Activated CD4-positive, CD25-positive, alpha-beta regulatory T cell treated with anti-CD3 and anti-CD28 coated beads, Interleukin-2, amount 50 U/mL, for 72 hours (primary cell): ENCODE measurements around the gene QRICH1.

Experiments used
- DNase-seq: peaks from one replicate; pipeline ENCODE4 v3.0.0; 2021

The QRICH1 gene

DNA sequence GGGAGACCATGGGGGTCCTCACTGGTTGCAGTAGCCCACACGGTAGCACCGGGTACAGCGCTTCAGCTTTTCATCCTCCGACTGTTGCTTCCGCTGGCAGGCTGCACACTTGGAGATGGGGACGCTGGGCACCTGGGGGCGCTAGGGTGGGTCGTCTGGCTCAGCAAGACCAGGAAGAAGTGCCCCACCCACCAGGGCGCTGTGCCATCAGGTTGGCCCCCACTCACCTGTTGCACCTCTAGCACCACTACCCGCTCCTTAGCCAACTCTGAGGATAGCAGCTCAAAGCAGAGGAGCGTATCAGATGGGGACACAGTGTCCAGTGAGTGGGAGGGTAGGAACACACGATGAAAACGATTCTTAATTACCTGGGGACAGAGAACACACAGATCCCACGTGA, 18.4 kb upstream of the QRICH1 start:
- no peak for DNase-seq

DNA sequence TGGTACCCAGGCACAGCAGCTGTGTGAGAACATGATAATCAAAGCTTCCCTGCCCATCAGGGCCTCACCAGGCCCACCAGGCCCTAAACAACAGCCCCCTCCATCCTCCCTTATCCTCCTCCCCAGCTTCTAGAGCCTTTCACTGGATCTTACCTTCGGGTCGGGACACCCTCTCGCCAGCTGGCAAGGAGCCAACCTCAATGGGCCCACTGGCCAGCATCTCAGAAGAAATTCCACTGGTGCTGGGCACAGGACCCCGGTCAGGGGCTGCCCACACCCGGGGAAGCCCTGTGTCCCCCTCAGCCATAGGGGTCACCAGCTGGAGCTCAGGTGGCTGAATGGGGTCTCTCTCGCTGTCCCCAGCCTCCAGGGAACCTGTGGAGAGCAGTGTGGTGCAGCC, 17.5 kb upstream of the QRICH1 start:
- DNase-seq = no peak

DNA sequence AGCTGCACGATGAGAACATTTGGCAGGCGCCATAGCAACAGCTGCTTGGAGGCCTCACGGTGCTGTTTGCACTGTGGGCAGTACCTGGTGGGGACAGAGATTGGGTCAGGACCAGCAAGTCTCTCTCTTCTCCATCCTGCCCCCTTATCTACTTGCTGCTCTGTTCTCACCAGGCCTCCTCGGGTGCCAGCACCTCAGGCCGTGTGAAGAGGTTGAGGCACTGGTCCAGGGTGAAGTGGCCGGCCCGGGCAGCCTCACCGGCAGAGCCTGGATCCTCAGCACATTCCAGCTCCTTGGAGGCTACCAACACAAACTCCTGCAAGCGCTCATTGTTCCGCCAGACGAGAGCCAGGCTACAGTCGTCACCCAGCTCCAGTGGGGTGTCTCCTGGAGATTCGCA, 16.9 kb upstream of the QRICH1 start:
- no peak for DNase-seq

GRCh38 chr3:49108346-49108745, 14.5 kb upstream of the QRICH1 start:
- no peak for DNase-seq

GRCh38 chr3:49104427-49105291, 10.8 kb upstream of the QRICH1 start, which contains the start of gene QARS1:
Gene QARS1, minus strand, starts transcription at chr3:49104757. Its CDS starts 24 bp downstream, at chr3:49104733.
- DNase-seq = peak; percentile 87

- no peak for DNase-seq
These were observed 10.2 kb upstream of the QRICH1 start for GRCh38 chr3:49104052-49104426.

GRCh38 chr3:49100046-49100615, 6.3 kb upstream of the QRICH1 start:
- DNase-seq = no peak

- no peak for DNase-seq
These were observed 5.2 kb upstream of the QRICH1 start for GRCh38 chr3:49098910-49099630.

DNA sequence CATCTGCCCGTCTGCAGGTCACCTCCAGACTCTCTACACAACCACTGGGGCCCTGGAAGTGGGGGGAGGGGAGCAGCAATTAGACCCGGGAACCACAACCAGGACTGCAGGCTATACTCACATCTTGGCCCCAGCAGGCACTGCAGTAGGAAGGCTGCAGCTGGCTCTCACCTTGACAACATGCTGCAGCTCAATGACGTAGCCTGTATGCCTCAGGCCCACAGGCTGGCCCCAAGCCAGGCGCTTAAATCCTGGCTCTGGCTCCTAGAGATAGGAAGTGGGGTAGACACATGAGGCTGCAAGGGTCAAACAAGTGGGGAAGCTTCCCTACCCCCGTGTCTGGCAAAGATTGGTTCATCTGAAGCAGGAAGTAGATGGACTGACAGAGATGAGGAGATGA, 4.6 kb upstream of the QRICH1 start:
- no peak for DNase-seq

DNA sequence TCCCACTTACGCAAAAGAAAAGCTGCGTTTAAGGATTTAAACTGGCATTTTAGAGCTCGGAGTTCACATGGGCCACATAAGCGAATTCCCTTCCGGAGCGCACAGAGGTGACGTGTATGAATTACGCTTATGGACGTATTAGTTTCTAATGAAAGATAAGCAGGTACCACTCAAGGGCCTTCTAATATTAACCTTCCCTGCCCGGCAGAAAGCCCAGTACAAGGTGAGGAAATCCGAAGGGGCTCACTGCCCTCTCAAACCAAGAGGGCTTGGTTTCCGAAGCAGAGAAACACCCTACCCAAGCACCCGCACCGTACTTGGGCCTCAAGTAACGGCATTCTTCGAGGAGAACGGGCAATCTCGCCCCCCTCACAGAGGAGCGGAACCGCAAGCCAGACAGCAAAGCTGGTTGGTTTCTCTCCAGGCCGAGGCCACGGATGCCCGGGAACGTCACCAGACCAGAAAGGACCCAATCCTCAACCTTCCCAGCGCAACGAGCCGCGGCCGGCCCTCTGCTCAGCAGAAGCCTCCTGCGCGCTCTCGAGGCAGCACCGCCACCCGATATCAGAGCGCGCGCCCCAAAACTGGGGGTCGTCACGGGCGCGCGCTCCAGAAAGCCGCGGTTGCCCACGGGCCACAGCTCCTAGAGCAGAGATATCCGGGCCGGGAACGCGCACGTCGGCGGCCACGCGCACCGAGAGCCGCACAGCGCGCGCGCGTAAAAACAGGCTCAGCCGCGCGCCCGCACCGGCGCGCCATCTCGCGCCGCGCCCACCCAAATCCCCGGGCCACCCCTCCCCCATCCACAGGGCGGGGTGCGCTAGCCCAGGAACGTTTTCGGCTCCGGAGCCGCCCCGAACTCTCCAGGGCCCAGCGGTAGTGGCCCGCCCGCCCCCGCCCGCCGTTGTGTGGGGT, 676 bp downstream of the QRICH1 start:
- peak; percentile 84 for DNase-seq

- DNase-seq = no peak
These were observed 12.4 kb downstream of the QRICH1 start for GRCh38 chr3:49081429-49081828.

- no peak for DNase-seq
These were observed 14.6 kb downstream of the QRICH1 start for GRCh38 chr3:49079270-49079669.

GRCh38 chr3:49076646-49077045, 17.2 kb downstream of the QRICH1 start:
- no peak for DNase-seq

DNA sequence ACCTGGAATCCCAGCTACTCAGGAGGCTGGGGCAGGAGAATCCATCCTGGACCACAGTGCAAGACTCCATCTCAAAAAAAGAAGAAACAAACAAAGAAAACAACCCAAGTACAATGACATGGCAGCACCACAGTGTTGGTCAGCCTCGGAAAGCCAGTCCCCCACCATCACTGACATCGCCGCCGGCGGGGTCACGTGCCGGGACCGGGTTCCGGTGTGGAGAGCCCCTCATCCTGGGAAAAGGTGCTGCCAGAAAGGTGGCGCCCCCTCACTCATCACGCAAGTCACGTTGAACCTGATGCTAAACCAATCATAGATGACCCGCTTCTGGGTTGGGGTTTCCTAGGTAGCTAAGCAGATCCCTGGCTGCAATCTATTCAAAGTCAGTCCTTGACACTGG, 17.8 kb downstream of the QRICH1 start:
- DNase-seq = no peak

- no peak for DNase-seq
These were observed 35.9 kb downstream of the QRICH1 start for GRCh38 chr3:49058011-49058410.

- DNase-seq = no peak
These were observed 36.6 kb downstream of the QRICH1 start for GRCh38 chr3:49057268-49057667.

- DNase-seq = no peak
These were observed 39.5 kb downstream of the QRICH1 start for GRCh38 chr3:49054344-49054862.

GRCh38 chr3:49053543-49053942, 40.3 kb downstream of the QRICH1 start:
- no peak for DNase-seq

- no peak for DNase-seq
These were observed 58.6 kb downstream of the QRICH1 start for GRCh38 chr3:49035281-49035680.

GRCh38 chr3:49034650-49035049, 59.2 kb downstream of the QRICH1 start:
- DNase-seq = no peak

GRCh38 chr3:49032646-49033304, 61.1 kb downstream of the QRICH1 start:
- no peak for DNase-seq

GRCh38 chr3:49030321-49030720, 63.5 kb downstream of the QRICH1 start:
- DNase-seq = no peak
